Left renal pelvis (tissue), 4 donors: ENCODE results near the gene PSMD8. TPM values are rescaled to one million over a fixed set of nuclear protein-coding genes. Genes with fewer than 3 reads are reported as not detected.

Source experiments
- DNase-seq, 4 donors: peaks; one replicate each; pipeline ENCODE4 v3.0.0-alpha.2; 2013; ENCODE audit warnings: low read depth in 4 of 4, low spot score in 3 of 4
- polyA plus RNA-seq, 4 donors: library from polyadenylated mRNA; unstranded; fragments of 120-200 nt; gene quantifications; one replicate each; pipeline ENCODE4 v1.2.1, GENCODE V29; 2013; ENCODE audit not compliant: insufficient read length in 4 of 4

The PSMD8 gene
- polyA plus RNA-seq, 4 donors = 124 to 168 (median 161) TPM

GRCh38 chr19:38430931-38431330 is 56.6 kb downstream of the PSMD8 start:
- no peak for DNase-seq

- DNase-seq = no peak
Measured at GRCh38 chr19:38433268-38433733, 58.9 kb downstream of the PSMD8 start, which contains the start of gene RYR1. TSS of gene RYR1 (plus strand) at chr19:38433691. CDS start at chr19:38433830, 139 bp downstream.

Other genes with a start within 250 kb of the PSMD8 start
- gene DPF1, start 150.3 kb upstream of the PSMD8 start, polyA plus RNA-seq = 1 to 10 TPM; 1.6 to 3.3 (median 1.7) TPM
- gene PPP1R14A, start 118.2 kb upstream of the PSMD8 start, polyA plus RNA-seq = 1 to 10 TPM; 4.8 to 8.3 (median 6.4) TPM
- gene SPINT2, start 110.0 kb upstream of the PSMD8 start, polyA plus RNA-seq = 100 to 1,000 TPM in 3 of 4 donors, 10 to 100 TPM in 1; 63.5 to 344 (median 297) TPM
- 10 to 100 TPM in 2 of 4 donors, 1 to 10 TPM in 2; 7.1 to 20.6 (median 11.5) TPM for gene C19orf33, start 70.3 kb upstream of the PSMD8 start, polyA plus RNA-seq
- gene YIF1B, start 58.6 kb upstream of the PSMD8 start, polyA plus RNA-seq = 10 to 100 TPM; 28.3 to 40.9 (median 32.1) TPM
- gene KCNK6, start 54.7 kb upstream of the PSMD8 start, polyA plus RNA-seq = 1 to 10 TPM; 2.5 to 3.9 (median 3.0) TPM
- gene CATSPERG, start 38.7 kb upstream of the PSMD8 start, polyA plus RNA-seq = 1 to 10 TPM; 3.7 to 8.5 (median 5.2) TPM
- gene GGN, start 13.5 kb downstream of the PSMD8 start, polyA plus RNA-seq = under 1 TPM; 0.19 to 0.92 (median 0.56) TPM
- 1 to 10 TPM in 3 of 4 donors, under 1 TPM in 1; 0.63 to 1.8 (median 1.2) TPM for gene SPRED3, start 14.1 kb downstream of the PSMD8 start, polyA plus RNA-seq
- gene FAM98C, start 28.5 kb downstream of the PSMD8 start, polyA plus RNA-seq = 10 to 100 TPM; 10.4 to 23.6 (median 14.2) TPM
- 1 to 10 TPM in 2 of 4 donors, under 1 TPM in 2; 0.75 to 1.8 (median 0.99) TPM for gene RASGRP4, start 51.6 kb downstream of the PSMD8 start, polyA plus RNA-seq
- gene RYR1, start 59.1 kb downstream of the PSMD8 start, polyA plus RNA-seq = 10 to 100 TPM in 1 of 4 donors, 1 to 10 TPM in 3; 4.0 to 11.9 (median 4.9) TPM
- 1 to 10 TPM; 2.0 to 4.2 (median 3.1) TPM for gene MAP4K1, start 243.4 kb downstream of the PSMD8 start, polyA plus RNA-seq
- 100 to 1,000 TPM; 209 to 326 (median 302) TPM for gene EIF3K, start 244.6 kb downstream of the PSMD8 start, polyA plus RNA-seq